H9 (cell line): ENCODE measurements around the gene IFNAR2. TPM values are rescaled to one million over a fixed set of nuclear protein-coding genes. Genes with fewer than 3 reads are reported as not detected.

Experiments used
- DNase-seq: peaks from one replicate; pipeline ENCODE4 v3.0.0-alpha.2; 2017
- H2AFZ ChIP-seq: one replicate; pipeline ENCODE4 v1.6.1; 2013; ENCODE audit warnings: mild to moderate bottlenecking, low read length, control low read depth, moderate library complexity
- H2AK5ac ChIP-seq: 2 replicates; pipeline ENCODE4 v1.6.1; 2013; ENCODE audit warnings: low read length, control low read depth, mixed read lengths; ENCODE audit not compliant: insufficient read length
- H2BK120ac ChIP-seq: one replicate; pipeline ENCODE4 v1.6.1; 2013; ENCODE audit warnings: low read depth, mild to moderate bottlenecking, low read length, control low read depth, inconsistent platforms; ENCODE audit not compliant: poor library complexity, severe bottlenecking
- H2BK12ac ChIP-seq: 2 replicates; pipeline ENCODE4 v1.6.1; 2013; ENCODE audit warnings: low read length, control low read depth, mixed read lengths, low read depth; ENCODE audit not compliant: insufficient read length
- H2BK15ac ChIP-seq: 2 replicates; pipeline ENCODE4 v1.6.1; 2013; ENCODE audit warnings: low read depth, low read length, control low read depth
- H2BK20ac ChIP-seq: one replicate; pipeline ENCODE4 v1.6.1; 2013; ENCODE audit warnings: low read depth, mild to moderate bottlenecking, low read length, control low read depth, inconsistent platforms; ENCODE audit not compliant: poor library complexity, severe bottlenecking
- H2BK5ac ChIP-seq: 2 replicates; pipeline ENCODE4 v1.6.1; 2013; ENCODE audit warnings: low read length, control low read depth, mixed read lengths; ENCODE audit not compliant: insufficient read length
- H3K14ac ChIP-seq: 2 replicates; pipeline ENCODE4 v1.6.1; 2013; ENCODE audit warnings: low read length, control low read depth; ENCODE audit not compliant: insufficient read depth
- H3K18ac ChIP-seq: 2 replicates; pipeline ENCODE4 v1.6.1; 2013; ENCODE audit warnings: low read depth, mild to moderate bottlenecking, mixed read lengths, low read length, control low read depth; ENCODE audit not compliant: insufficient read length
- H3K23ac ChIP-seq: 2 replicates; pipeline ENCODE4 v1.6.1; 2013; ENCODE audit warnings: low read length, control low read depth, mixed read lengths, low read depth; ENCODE audit not compliant: insufficient read length
- H3K23me2 ChIP-seq: 2 replicates; pipeline ENCODE4 v1.6.1; 2013; ENCODE audit warnings: low read depth, mild to moderate bottlenecking, mixed read lengths, low read length, control low read depth; ENCODE audit not compliant: insufficient read length, poor library complexity, severe bottlenecking
- H3K27ac ChIP-seq: 2 replicates; pipeline ENCODE4 v1.5.1; 2013; ENCODE audit warnings: low read length, control low read depth, mixed read lengths, low read depth; ENCODE audit not compliant: insufficient read length
- H3K27me3 ChIP-seq: 2 replicates; pipeline ENCODE4 v1.6.1; 2013; ENCODE audit warnings: low read length, control low read depth, inconsistent platforms; ENCODE audit not compliant: insufficient read depth
- H3K4ac ChIP-seq: 2 replicates; pipeline ENCODE4 v1.6.1; 2013; ENCODE audit warnings: low read depth, mild to moderate bottlenecking, control low read depth, inconsistent platforms, low read length, moderate library complexity
- H3K4me1 ChIP-seq: 2 replicates; pipeline ENCODE4 v1.6.1; 2013; ENCODE audit warnings: low read length, control low read depth, inconsistent platforms; ENCODE audit not compliant: insufficient read depth
- H3K4me2 ChIP-seq: 2 replicates; pipeline ENCODE4 v1.6.1; 2013; ENCODE audit warnings: low read length, control low read depth, mixed read lengths; ENCODE audit not compliant: insufficient read length, insufficient read depth
- H3K56ac ChIP-seq: 2 replicates; pipeline ENCODE4 v1.6.1; 2013; ENCODE audit warnings: low read depth, mild to moderate bottlenecking, mixed read lengths, low read length, control low read depth; ENCODE audit not compliant: insufficient read length
- H3K79me1 ChIP-seq: 2 replicates; pipeline ENCODE4 v1.6.1; 2013; ENCODE audit warnings: low read depth, mild to moderate bottlenecking, moderate library complexity, low read length, control low read depth, inconsistent platforms; ENCODE audit not compliant: insufficient read depth, poor library complexity, severe bottlenecking
- H3K79me2 ChIP-seq: 2 replicates; pipeline ENCODE4 v1.6.1; 2013; ENCODE audit warnings: low read length, control low read depth, inconsistent platforms; ENCODE audit not compliant: insufficient read depth
- H3K9ac ChIP-seq: 2 replicates; pipeline ENCODE4 v1.6.1; 2013; ENCODE audit warnings: low read length, control low read depth, mixed read lengths; ENCODE audit not compliant: insufficient read length; ENCODE audit errors: extremely low read depth
- H3K9me3 ChIP-seq: one replicate; pipeline ENCODE4 v1.6.1; 2013; ENCODE audit warnings: low read depth, low read length, inconsistent platforms; ENCODE audit not compliant: control insufficient read depth
- H3T11ph ChIP-seq: one replicate; pipeline ENCODE4 v1.6.1; 2013; ENCODE audit warnings: mild to moderate bottlenecking, low read length, control low read depth, inconsistent platforms
- H4K20me1 ChIP-seq: one replicate; pipeline ENCODE4 v1.6.1; 2013; ENCODE audit not compliant: control insufficient read depth, insufficient read length, insufficient read depth
- H4K5ac ChIP-seq: 2 replicates; pipeline ENCODE4 v1.6.1; 2013; ENCODE audit warnings: low read depth, mild to moderate bottlenecking, mixed read lengths, low read length, control low read depth; ENCODE audit not compliant: insufficient read length
- H4K8ac ChIP-seq: replicated peaks from 2 replicates; pipeline ENCODE4 v1.6.1; 2013; ENCODE audit warnings: low read length, control low read depth, mixed read lengths, low read depth; ENCODE audit not compliant: insufficient read length
- H4K91ac ChIP-seq: 2 replicates; pipeline ENCODE4 v1.6.1; 2013; ENCODE audit warnings: low read depth, mild to moderate bottlenecking, moderate library complexity, mixed read lengths, low read length, control low read depth; ENCODE audit not compliant: insufficient read length
- H3K27ac Mint-ChIP-seq, 3 experiments: 2 replicates in 2 of 3; 3 replicates in 1 of 3; pipeline ENCODE4 v1.8.0; 2020 to 2021; ENCODE audit warnings: mixed read lengths in 3 of 3, mild to moderate bottlenecking in 1 of 3, moderate library complexity in 1 of 3
- H3K27me3 Mint-ChIP-seq: 2 replicates; pipeline ENCODE4 v1.8.0; 2021; ENCODE audit warnings: low read depth, mild to moderate bottlenecking, moderate library complexity, mixed read lengths
- H3K36me3 Mint-ChIP-seq, 3 experiments: 2 replicates in 2 of 3; 3 replicates in 1 of 3; pipeline ENCODE4 v1.8.0; 2020 to 2021; ENCODE audit warnings: low read depth in 3 of 3, mixed read lengths in 3 of 3; ENCODE audit not compliant: insufficient read depth in 1 of 3
- H3K4me1 Mint-ChIP-seq, 2 experiments: 2 replicates each; pipeline ENCODE4 v1.8.0; 2020; ENCODE audit warnings: mixed read lengths in 2 of 2
- H3K4me3 Mint-ChIP-seq, 2 experiments: 2 replicates in 1 of 2; 3 replicates in 1 of 2; pipeline ENCODE4 v1.8.0; 2020 to 2021; ENCODE audit warnings: mild to moderate bottlenecking in 2 of 2, mixed read lengths in 2 of 2, moderate library complexity in 1 of 2
- H3K9me3 Mint-ChIP-seq, 2 experiments: 2 replicates in 1 of 2; 3 replicates in 1 of 2; pipeline ENCODE4 v1.8.0; 2020; ENCODE audit warnings: mild to moderate bottlenecking in 2 of 2, mixed read lengths in 2 of 2, moderate library complexity in 1 of 2
- CTCF ChIP-seq: fragments of 200-600 bp; sonication (generic); conservative IDR thresholded peaks from 3 replicates; pipeline ENCODE4 v1.8.0; 2021; ENCODE audit warnings: antibody characterized with exemption, mild to moderate bottlenecking
- WGBS: extraction: QIAGEN DNeasy Blood & Tissue Kit; methylation state at CpG from one replicate; pipeline ENCODE4 v1.1.7; 2013; ENCODE audit warnings: missing lambda C conversion rate, low lambda C conversion rate, mixed read lengths; ENCODE audit not compliant: insufficient read length; ENCODE audit errors: extremely low coverage; 5-methylcytosine and 5-hydroxymethylcytosine counted together
- total RNA-seq: library from RNA; stranded (reverse); gene quantifications from 2 replicates; pipeline ENCODE4 v1.2.1, GENCODE V29; 2021

IFNAR2 gene
- total RNA-seq, 1 experiment from 2014 or later = 14.4 TPM

- no peaks in the 10 kb centered on the region for H3K79me2 ChIP-seq
- H3K56ac ChIP-seq = no peak overlapping the region
- H2BK15ac ChIP-seq = no peak overlapping the region
- no peak for DNase-seq
- no peaks in the 10 kb centered on the region for H3K4me1 ChIP-seq
- H2BK12ac ChIP-seq = no peak overlapping the region
- no peak overlapping the region for H3K18ac ChIP-seq
- Mint-ChIP-seq H3K4me3 (no peak overlapping the region), H3K36me3 (peaks cover 34 to 70% (median 64%) of the 10 kb centered on the region in 3 experiments), H3K27me3 (no peaks in the 10 kb centered on the region), H3K9me3 (peaks cover 7 to 8% of the 10 kb centered on the region in 2 experiments; a peak in 4 of 5 replicates), H3K27ac (no peak overlapping the region), H3K4me1 (no peaks in the 10 kb centered on the region)
- no peak overlapping the region for H3K4ac ChIP-seq
- no peak overlapping the region for H4K8ac ChIP-seq
- no peaks in the 10 kb centered on the region for H3K23me2 ChIP-seq
- H3K79me1 ChIP-seq = no peaks in the 10 kb centered on the region
- H2BK20ac ChIP-seq = no peak overlapping the region
- no peak overlapping the region for H3T11ph ChIP-seq
- H2BK120ac ChIP-seq = no peak overlapping the region
- no peaks in the 10 kb centered on the region for H3K9me3 ChIP-seq
- H3K9ac ChIP-seq = no peak overlapping the region
- H2AK5ac ChIP-seq = no peak overlapping the region
- no CpG with 5 or more reads among the region's 6 CpGs for WGBS
- no peak overlapping the region for H3K27ac ChIP-seq
- TF ChIP-seq CTCF = no peak
- no peaks in the 10 kb centered on the region for H4K20me1 ChIP-seq
- H3K4me2 ChIP-seq = no peak overlapping the region
- H3K23ac ChIP-seq = no peak overlapping the region
- no peak overlapping the region for H2AFZ ChIP-seq
- no peak overlapping the region for H4K5ac ChIP-seq
- H3K14ac ChIP-seq = no peak overlapping the region
- H4K91ac ChIP-seq = no peak overlapping the region
- no peak overlapping the region for H2BK5ac ChIP-seq
- no peaks in the 10 kb centered on the region for H3K27me3 ChIP-seq
Measured at GRCh38 chr21:33256019-33256418, 26.3 kb downstream of the IFNAR2 start.
